A673 (cell line): ENCODE data around the gene SHISA4. TPM values are rescaled to one million over a fixed set of nuclear protein-coding genes. Genes with fewer than 3 reads are reported as not detected.

Source experiments
- BruUV-seq: library from RNA; stranded (reverse); fragments of 400-500 nt; replicated peaks from 2 replicates; lab custom pipeline; 2021; lab: Mats Ljungman, UMichigan
- CTCF ChIA-PET: fragments of 300-600 bp; sonication (Branson Sonifier 250); formaldehyde crosslinking; loops from one replicate; lab custom pipeline; 2022; ENCODE audit warnings: antibody characterized with exemption; lab: Charles Lee
- POLR2A ChIA-PET: fragments of 300-600 bp; sonication (Branson Sonifier 250); formaldehyde crosslinking; loops from one replicate; lab custom pipeline; 2022; ENCODE audit warnings: antibody characterized with exemption; ENCODE audit not compliant: low non-redundant PET; lab: Charles Lee
- DNase-seq: peaks from one replicate; pipeline ENCODE4 v3.0.0-alpha.2; 2015; ENCODE audit warnings: low spot score
- H3K27ac ChIP-seq: fragments of 200-600 bp; sonication (generic); 2 replicates; pipeline ENCODE4 v1.5.1; 2016; ENCODE audit warnings: mixed run types, low read depth, mild to moderate bottlenecking, mixed read lengths, antibody characterized with exemption, low read length; ENCODE audit not compliant: poor library complexity, severe bottlenecking
- H3K27me3 ChIP-seq: fragments of 200-600 bp; sonication (generic); replicated peaks from 2 replicates; pipeline ENCODE4 v1.6.1; 2017; ENCODE audit warnings: mixed run types, low read depth, mild to moderate bottlenecking, mixed read lengths, antibody characterized with exemption, low read length; ENCODE audit not compliant: insufficient read depth, poor library complexity
- H3K36me3 ChIP-seq: fragments of 200-600 bp; sonication (generic); 2 replicates; pipeline ENCODE4 v1.6.1; 2016; ENCODE audit warnings: mixed run types, mild to moderate bottlenecking, mixed read lengths, antibody characterized with exemption, low read length; ENCODE audit not compliant: insufficient read depth, poor library complexity, severe bottlenecking
- H3K4me1 ChIP-seq: fragments of 200-600 bp; sonication (generic); 2 replicates; pipeline ENCODE4 v1.6.1; 2017; ENCODE audit warnings: mixed run types, mild to moderate bottlenecking, mixed read lengths, antibody characterized with exemption, low read length; ENCODE audit not compliant: insufficient read depth, poor library complexity, severe bottlenecking
- H3K4me3 ChIP-seq: fragments of 200-600 bp; sonication (generic); 2 replicates; pipeline ENCODE4 v1.5.1; 2016; ENCODE audit warnings: low read depth, mixed run types, mild to moderate bottlenecking, mixed read lengths, low read length; ENCODE audit not compliant: poor library complexity, severe bottlenecking
- H3K9me3 ChIP-seq: fragments of 200-600 bp; sonication (generic); 2 replicates; pipeline ENCODE4 v1.6.1; 2016; ENCODE audit warnings: mixed run types, low read depth, mild to moderate bottlenecking, mixed read lengths, antibody characterized with exemption, low read length; ENCODE audit not compliant: poor library complexity, severe bottlenecking
- CTCF ChIP-seq: fragments of 300-800, 200-600 bp; sonication (generic); conservative IDR thresholded peaks from 2 replicates; pipeline ENCODE4 v1.5.1; 2017; ENCODE audit warnings: low read depth, mild to moderate bottlenecking, antibody characterized with exemption, low read length, moderate library complexity, mixed read lengths
- EZH2 ChIP-seq: fragments of 200-600 bp; sonication (generic); IDR thresholded peaks from 2 replicates; pipeline ENCODE4 v1.6.1; 2017; ENCODE audit warnings: borderline replicate concordance, low read depth, mild to moderate bottlenecking, mixed read lengths, antibody characterized with exemption, low read length; ENCODE audit not compliant: poor library complexity, severe bottlenecking
- intact Hi-C: fragments of 100-400 bp; cut with micrococcal nuclease; formaldehyde crosslinking; loops from one replicate; pipeline ENCODE4 v1.10.0; 2022; ENCODE audit not compliant: unreplicated experiment
- total RNA-seq: library from RNA; stranded (reverse); gene quantifications from 2 replicates; pipeline ENCODE4 v1.2.3, GENCODE V29; 2021

SHISA4 gene
- total RNA-seq, 1 experiment from 2014 or later, result 1.2 TPM

DNA sequence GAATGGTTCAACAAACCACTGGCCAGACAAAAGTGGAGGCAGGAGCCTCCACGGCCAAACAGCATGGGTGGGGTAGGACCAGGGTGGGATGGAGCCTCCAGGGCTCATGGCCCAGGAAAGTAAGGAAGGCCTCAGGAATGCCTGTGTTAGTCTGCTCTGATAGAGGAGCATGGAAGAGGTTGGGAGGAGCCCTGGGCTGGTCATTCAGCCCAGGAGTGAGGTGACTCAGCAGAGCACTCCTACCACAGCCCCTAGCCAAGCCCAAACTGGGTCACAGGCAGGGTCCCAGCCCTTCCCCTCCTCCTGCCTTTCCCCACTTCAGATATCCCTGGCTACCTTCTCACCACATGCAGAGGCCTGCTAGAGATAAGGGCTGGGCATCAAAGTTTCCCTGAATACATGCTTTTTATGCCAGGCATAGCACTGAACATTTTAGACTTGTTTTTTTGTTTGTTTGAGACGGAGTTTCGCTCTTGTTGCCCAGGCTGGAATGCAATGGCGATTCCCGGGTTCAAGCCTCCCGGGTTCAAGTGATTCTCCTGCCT, 3.1 kb upstream of the SHISA4 start:
- no TSS peak for BruUV-seq
- no peak for DNase-seq
- intact Hi-C loops, result no loop called here
- no peaks in the 10 kb centered on the region for H3K27me3 ChIP-seq
- H3K36me3 ChIP-seq, result no peaks in the 10 kb centered on the region
- POLR2A ChIA-PET, result no interaction called here
- no peaks in the 10 kb centered on the region for H3K4me1 ChIP-seq
- CTCF ChIA-PET, result no interaction called here
- H3K4me3 ChIP-seq, result no peak overlapping the region
- TF ChIP-seq CTCF, result no peak
- no peak for TF ChIP-seq EZH2
- no peaks in the 10 kb centered on the region for H3K9me3 ChIP-seq
- H3K27ac ChIP-seq, result no peak overlapping the region

GRCh38 chr1:201886103-201886885, 2.4 kb upstream of the SHISA4 start:
- TF ChIP-seq CTCF, result no peak
- no peak for TF ChIP-seq EZH2
- BruUV-seq, result no TSS peak
- Histone ChIP-seq H3K4me3 (no peak overlapping the region), H3K36me3 (no peaks in the 10 kb centered on the region), H3K27ac (no peak overlapping the region), H3K27me3 (no peaks in the 10 kb centered on the region), H3K4me1 (no peaks in the 10 kb centered on the region), H3K9me3 (no peaks in the 10 kb centered on the region)
- intact Hi-C loops, result no loop called here
- POLR2A ChIA-PET, result interaction anchor here (0.6 kb wide), 1 partner anchor 9 kb away, joined by 3 read pairs; no protein-coding TSS in a partner anchor
- CTCF ChIA-PET, result interaction anchor here (1.0 to 1.8 kb wide), 2 partner anchors 8 to 10 kb away, joined by 3 to 6 read pairs; no protein-coding TSS in a partner anchor
- no peak for DNase-seq

DNA sequence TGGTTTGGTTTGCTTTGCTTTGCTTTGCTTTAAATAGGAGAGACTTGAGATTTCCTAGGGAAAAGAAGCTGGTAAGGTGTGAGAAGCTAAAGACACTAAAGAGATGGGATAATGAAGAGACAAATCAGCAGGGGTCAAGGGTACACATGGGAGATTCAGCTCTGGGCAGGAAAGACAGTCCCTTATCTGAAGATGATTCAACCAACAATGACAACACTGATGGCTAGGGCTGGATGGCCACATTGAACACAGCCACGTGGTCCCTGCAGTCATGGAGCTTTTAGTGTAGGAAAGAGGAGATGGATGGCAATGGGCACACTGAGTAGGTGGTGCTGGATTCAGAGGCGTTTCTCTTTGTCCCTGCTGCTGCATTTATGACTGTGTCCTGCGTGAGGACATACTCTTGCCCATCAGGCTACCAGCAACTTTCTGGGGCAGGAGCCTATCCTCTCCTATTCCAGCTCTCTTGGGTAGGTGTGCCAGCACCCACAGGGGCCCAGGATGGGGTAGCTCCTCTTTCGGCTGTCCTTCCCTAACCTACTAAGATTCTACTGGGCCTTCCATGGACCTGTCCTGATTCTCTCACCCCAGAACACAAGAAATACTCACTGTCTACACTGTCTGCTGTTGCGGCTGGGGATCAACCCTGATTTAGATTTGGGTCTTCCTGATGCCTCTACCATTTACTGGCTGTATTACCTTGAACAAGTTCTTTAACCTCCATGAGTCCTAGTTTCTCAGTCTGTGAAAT, 1.4 kb upstream of the SHISA4 start:
- no peak overlapping the region for H3K27ac ChIP-seq
- ChIA-PET POLR2A (no interaction called here), CTCF (interaction anchor here (0.6 to 1.8 kb wide), 3 partner anchors 9 to 13 kb away, joined by 3 to 18 read pairs (median 6); no protein-coding TSS in a partner anchor)
- TF ChIP-seq CTCF, result no peak
- TF ChIP-seq EZH2, result no peak
- intact Hi-C loops, result no loop called here
- no peak overlapping the region for H3K4me3 ChIP-seq
- H3K36me3 ChIP-seq, result no peaks in the 10 kb centered on the region
- no TSS peak for BruUV-seq
- no peaks in the 10 kb centered on the region for H3K4me1 ChIP-seq
- no peaks in the 10 kb centered on the region for H3K27me3 ChIP-seq
- H3K9me3 ChIP-seq, result no peaks in the 10 kb centered on the region
- no peak for DNase-seq
